GM12873 (cell line): ENCODE data around the gene PRKRA.

ENCODE experiments used
- TF ChIP-seq, protein P1 (sequence below): IDR thresholded peaks from 2 replicates; pipeline ENCODE4 v1.5.1; 2012; ENCODE audit warnings: low read depth, mild to moderate bottlenecking, moderate library complexity, low read length, control low read depth; ENCODE audit not compliant: insufficient read depth; ENCODE audit errors: missing control alignments

PRKRA gene

DNA sequence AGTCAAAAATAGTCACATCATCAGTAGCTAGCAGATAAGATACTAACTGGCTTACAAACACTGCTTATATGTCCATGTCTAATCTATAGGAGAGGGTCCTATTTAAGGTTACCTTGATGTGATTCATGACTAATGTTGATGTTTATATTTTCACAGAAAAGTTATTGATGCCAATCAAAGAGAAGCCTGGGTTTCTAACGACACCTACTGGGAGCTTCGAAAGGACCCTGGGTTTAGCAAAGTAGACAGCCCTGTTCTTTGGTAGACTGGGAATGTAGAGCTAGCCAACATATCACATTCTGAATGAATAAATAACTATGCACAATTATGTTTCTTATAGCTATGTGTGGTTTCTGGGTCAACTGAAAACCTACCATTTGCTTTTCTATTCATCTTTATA lies 55.7 kb downstream of the PRKRA start:
- TF ChIP-seq, protein P1, sequence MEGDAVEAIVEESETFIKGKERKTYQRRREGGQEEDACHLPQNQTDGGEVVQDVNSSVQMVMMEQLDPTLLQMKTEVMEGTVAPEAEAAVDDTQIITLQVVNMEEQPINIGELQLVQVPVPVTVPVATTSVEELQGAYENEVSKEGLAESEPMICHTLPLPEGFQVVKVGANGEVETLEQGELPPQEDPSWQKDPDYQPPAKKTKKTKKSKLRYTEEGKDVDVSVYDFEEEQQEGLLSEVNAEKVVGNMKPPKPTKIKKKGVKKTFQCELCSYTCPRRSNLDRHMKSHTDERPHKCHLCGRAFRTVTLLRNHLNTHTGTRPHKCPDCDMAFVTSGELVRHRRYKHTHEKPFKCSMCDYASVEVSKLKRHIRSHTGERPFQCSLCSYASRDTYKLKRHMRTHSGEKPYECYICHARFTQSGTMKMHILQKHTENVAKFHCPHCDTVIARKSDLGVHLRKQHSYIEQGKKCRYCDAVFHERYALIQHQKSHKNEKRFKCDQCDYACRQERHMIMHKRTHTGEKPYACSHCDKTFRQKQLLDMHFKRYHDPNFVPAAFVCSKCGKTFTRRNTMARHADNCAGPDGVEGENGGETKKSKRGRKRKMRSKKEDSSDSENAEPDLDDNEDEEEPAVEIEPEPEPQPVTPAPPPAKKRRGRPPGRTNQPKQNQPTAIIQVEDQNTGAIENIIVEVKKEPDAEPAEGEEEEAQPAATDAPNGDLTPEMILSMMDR: no peak

GRCh38 chr2:178394859-178395258 lies 56.1 kb downstream of the PRKRA start:
- TF ChIP-seq, protein P1: no peak

DNA sequence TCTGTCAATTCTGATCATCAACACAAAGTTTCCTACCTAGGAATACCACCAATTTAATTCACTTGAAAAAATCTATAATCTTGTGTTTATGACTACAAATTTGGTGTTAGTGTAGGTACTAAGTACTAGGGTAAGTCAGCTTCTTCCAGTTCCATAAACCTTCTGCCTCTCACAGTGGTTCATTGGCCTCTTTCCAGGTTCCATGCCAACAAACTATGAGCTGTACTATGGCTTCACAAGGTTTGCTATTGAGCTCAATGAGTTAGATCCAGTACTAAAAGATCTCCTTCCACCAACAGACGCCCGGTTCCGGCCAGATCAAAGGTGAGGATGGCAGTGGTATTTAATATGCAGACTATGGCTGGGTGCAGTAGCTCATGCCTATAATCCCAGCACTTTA lies 58.8 kb downstream of the PRKRA start:
- TF ChIP-seq, protein P1: no peak

GRCh38 chr2:178391701-178392100 lies 59.3 kb downstream of the PRKRA start:
- TF ChIP-seq, protein P1: no peak

DNA sequence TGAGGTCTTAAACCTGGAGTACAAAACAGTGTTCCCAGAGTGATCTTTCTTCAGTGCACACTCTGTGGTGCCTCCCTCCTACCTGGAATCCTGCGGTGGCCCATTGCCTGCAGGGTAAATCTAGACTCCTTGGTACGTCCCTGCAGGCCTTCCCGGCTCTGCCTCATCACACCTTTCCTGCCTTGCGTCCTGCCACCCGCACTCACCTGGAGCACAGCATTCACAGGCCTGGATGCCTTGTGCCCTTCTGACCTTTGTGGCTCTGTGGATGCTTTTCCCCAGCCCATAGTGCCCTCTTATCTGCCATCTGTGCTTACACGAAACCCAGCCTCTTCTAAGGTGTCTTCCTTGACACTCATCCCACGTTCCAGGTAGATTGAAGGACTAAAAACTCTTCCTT lies 62.7 kb downstream of the PRKRA start:
- TF ChIP-seq, protein P1: no peak

DNA sequence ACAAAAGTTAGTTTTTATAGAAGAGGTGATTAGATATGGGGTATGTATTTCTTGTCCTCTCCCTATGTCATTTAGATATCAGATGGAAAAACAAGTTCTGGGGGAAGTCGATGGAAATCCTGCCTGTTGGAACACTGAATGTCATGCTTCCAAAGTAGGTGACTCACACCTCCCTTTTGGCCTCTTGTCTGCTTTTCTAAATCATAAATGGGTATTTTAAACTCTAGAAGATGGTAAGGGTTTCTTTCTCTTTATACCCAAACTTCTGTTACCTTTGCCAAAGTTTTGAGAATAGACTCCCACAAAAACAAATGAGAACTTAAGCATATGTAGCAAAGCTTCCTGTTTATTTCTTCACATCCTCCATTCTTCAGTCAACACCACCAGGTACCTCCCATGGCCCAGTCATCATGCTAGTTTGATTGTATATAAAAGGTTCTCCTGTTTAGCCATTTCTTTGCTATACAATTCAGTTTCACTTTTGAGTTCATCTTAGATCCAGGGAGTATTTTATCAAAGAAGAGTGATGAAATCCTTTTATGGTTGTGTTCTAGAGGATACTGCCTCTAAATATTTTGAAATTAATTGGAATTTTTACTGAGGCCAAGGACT lies 63.9 kb downstream of the PRKRA start:
- TF ChIP-seq, protein P1: no peak

DNA sequence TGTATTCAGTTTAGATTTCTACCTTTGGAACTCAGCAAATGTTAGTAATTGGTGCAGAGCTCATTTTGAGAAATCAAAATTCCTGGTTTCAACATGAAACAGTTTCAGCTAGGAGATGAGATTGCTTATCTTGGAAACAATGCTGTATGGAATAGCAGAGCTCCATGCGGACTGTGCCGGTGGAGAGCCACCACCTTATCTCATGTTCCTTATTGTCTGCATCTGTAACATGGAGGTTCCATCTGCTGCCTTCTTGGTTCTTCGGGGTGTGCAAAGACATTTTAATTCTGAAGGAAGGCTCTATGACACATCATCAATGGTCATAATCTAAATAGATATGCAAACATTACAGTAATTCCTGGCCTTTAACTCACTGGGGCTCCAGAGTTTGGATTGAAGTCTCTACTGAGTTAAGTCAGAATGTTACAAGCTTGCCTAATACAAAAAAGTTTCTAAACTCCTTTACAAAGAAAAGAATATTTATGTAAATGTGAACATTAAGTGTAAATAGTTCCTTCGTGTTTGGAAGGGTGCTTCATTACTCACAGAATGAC lies 65.3 kb downstream of the PRKRA start:
- TF ChIP-seq, protein P1: no peak

- TF ChIP-seq, protein P1: no peak
Measured at GRCh38 chr2:178383718-178384117, 67.3 kb downstream of the PRKRA start.
